H1 (cell line): ENCODE results near the gene BABAM2. TPM values are rescaled to one million over a fixed set of nuclear protein-coding genes. Genes with fewer than 3 reads are reported as not detected.

Experiments
- CTCF ChIA-PET: fragments of 300-600 bp; sonication (Branson Sonifier 250); formaldehyde crosslinking; loops from one replicate; lab custom pipeline; 2021; ENCODE audit not compliant: partially characterized antibody; lab: Charles Lee
- POLR2A ChIA-PET: fragments of 300-600 bp; sonication (Branson Sonifier 250); formaldehyde crosslinking; loops from one replicate; lab custom pipeline; 2021; ENCODE audit warnings: inconsistent platforms; ENCODE audit not compliant: partially characterized antibody; lab: Charles Lee
- DNase-seq, 2 experiments: peaks; one replicate each; pipeline versions ENCODE4 v3.0.0 to v3.0.0-alpha.2; 2010 to 2022; ENCODE audit warnings: low spot score in 2 of 2, low read depth in 1 of 2, mixed read lengths in 1 of 2
- FAIRE-seq: peaks from 2 replicates; lab custom pipeline; 2011; peaks lifted over from hg19 to GRCh38; lab: Jason Lieb, UNC
- H2AFZ ChIP-seq: 2 replicates; pipeline ENCODE4 v1.8.1; 2012; ENCODE audit warnings: low read length, inconsistent platforms
- H2AK5ac ChIP-seq: 2 replicates; pipeline ENCODE4 v1.6.1; 2013; ENCODE audit warnings: low read depth, low read length
- H2BK120ac ChIP-seq: replicated peaks from 2 replicates; pipeline ENCODE3; 2013; ENCODE audit warnings: low read depth, low read length, inconsistent platforms
- H2BK12ac ChIP-seq: 2 replicates; pipeline ENCODE4 v1.6.1; 2013; ENCODE audit warnings: low read depth, low read length
- H2BK15ac ChIP-seq: 2 replicates; pipeline ENCODE4 v1.6.1; 2013; ENCODE audit warnings: low read length
- H2BK20ac ChIP-seq: 2 replicates; pipeline ENCODE4 v1.6.1; 2013; ENCODE audit warnings: low read length
- H2BK5ac ChIP-seq: 2 replicates; pipeline ENCODE4 v1.6.1; 2013; ENCODE audit warnings: low read depth, low read length
- H3K14ac ChIP-seq: 2 replicates; pipeline ENCODE4 v1.6.1; 2013; ENCODE audit warnings: inconsistent platforms; ENCODE audit not compliant: insufficient read length
- H3K18ac ChIP-seq: 2 replicates; pipeline ENCODE4 v1.6.1; 2013; ENCODE audit warnings: low read length; ENCODE audit errors: extremely low read depth
- H3K23ac ChIP-seq: 2 replicates; pipeline ENCODE4 v1.6.1; 2013; ENCODE audit warnings: inconsistent platforms; ENCODE audit not compliant: insufficient read length
- H3K23me2 ChIP-seq: 2 replicates; pipeline ENCODE4 v1.6.1; 2013; ENCODE audit warnings: low read depth, low read length
- H3K27ac ChIP-seq: 2 replicates; pipeline ENCODE4 v1.6.1; 2011; ENCODE audit warnings: low read depth, low read length, inconsistent platforms
- H3K27me3 ChIP-seq, 4 experiments: replicated peaks in 1 of 4; 1 replicate in 1 of 4; 2 replicates in 3 of 4; pipeline versions ENCODE4 v1.6.1 to v1.8.1; 2011 to 2013; ENCODE audit warnings: low read length in 3 of 4, mild to moderate bottlenecking in 3 of 4, inconsistent platforms in 2 of 4, mixed read lengths in 2 of 4, moderate library complexity in 1 of 4; ENCODE audit not compliant: control insufficient read depth in 3 of 4, insufficient read depth in 3 of 4; ENCODE audit errors: extremely low read depth in 1 of 4
- H3K36me3 ChIP-seq, 4 experiments: 2 replicates each; pipeline versions ENCODE4 v1.6.1 to v1.8.1; 2011 to 2013; ENCODE audit warnings: mild to moderate bottlenecking in 4 of 4, low read length in 3 of 4, moderate library complexity in 2 of 4, control low read depth in 1 of 4, inconsistent platforms in 1 of 4; ENCODE audit not compliant: insufficient read depth in 4 of 4, control insufficient read depth in 2 of 4
- H3K4ac ChIP-seq: replicated peaks from 2 replicates; pipeline ENCODE3; 2013; ENCODE audit warnings: low read length, low read depth, mixed read lengths, inconsistent platforms; ENCODE audit not compliant: insufficient read length
- H3K4me1 ChIP-seq, 4 experiments: replicated peaks in 1 of 4; 1 replicate in 1 of 4; 2 replicates in 3 of 4; pipeline versions ENCODE4 v1.6.1 to v1.8.1; 2011 to 2013; ENCODE audit warnings: low read length in 3 of 4, inconsistent platforms in 2 of 4, mixed read lengths in 1 of 4; ENCODE audit not compliant: insufficient read depth in 4 of 4, control insufficient read depth in 3 of 4
- H3K4me2 ChIP-seq, 2 experiments: 2 replicates each; pipeline versions ENCODE4 v1.6.1 to v1.8.1; 2011 to 2013; ENCODE audit warnings: low read depth in 2 of 2, low read length in 2 of 2, control low read depth in 1 of 2, inconsistent platforms in 1 of 2, mild to moderate bottlenecking in 1 of 2; ENCODE audit not compliant: insufficient read depth in 1 of 2
- H3K4me3 ChIP-seq, 4 experiments: fragments of 200-600, 300-600 bp in 1 of 4; sonication (generic), shearing (Covaris generic), sonication (Bioruptor Twin) in 1 of 4; 2 replicates each; pipeline versions ENCODE4 v1.5.1 to v1.8.1; 2011 to 2016; ENCODE audit warnings: low read length in 4 of 4, low read depth in 3 of 4, control low read depth in 2 of 4, inconsistent platforms in 2 of 4, mild to moderate bottlenecking in 2 of 4, mixed read lengths in 1 of 4, moderate library complexity in 1 of 4; ENCODE audit not compliant: insufficient read depth in 2 of 4; ENCODE audit errors: extremely low read depth in 1 of 4
- H3K56ac ChIP-seq: replicated peaks from 2 replicates; pipeline ENCODE3; 2013; ENCODE audit warnings: low read depth, mild to moderate bottlenecking, mixed read lengths, low read length, inconsistent platforms; ENCODE audit not compliant: insufficient read length
- H3K79me1 ChIP-seq: 2 replicates; pipeline ENCODE4 v1.6.1; 2013; ENCODE audit warnings: low read depth, low read length, control low read depth
- H3K79me2 ChIP-seq, 2 experiments: 2 replicates each; pipeline versions ENCODE4 v1.6.1 to v1.8.1; 2012 to 2013; ENCODE audit warnings: low read length in 2 of 2, mild to moderate bottlenecking in 2 of 2, inconsistent platforms in 1 of 2; ENCODE audit not compliant: insufficient read depth in 2 of 2, control insufficient read depth in 1 of 2
- H3K9ac ChIP-seq, 4 experiments: replicated peaks in 1 of 4; 1 replicate in 1 of 4; 2 replicates in 3 of 4; pipeline versions ENCODE4 v1.6.1 to v1.8.1; 2011 to 2013; ENCODE audit warnings: low read depth in 3 of 4, low read length in 3 of 4, control low read depth in 2 of 4, mild to moderate bottlenecking in 2 of 4, moderate library complexity in 2 of 4, inconsistent platforms in 1 of 4; ENCODE audit errors: extremely low read depth in 1 of 4
- H3K9me3 ChIP-seq, 2 experiments: 2 replicates each; pipeline versions ENCODE4 v1.6.1 to v1.8.1; 2012 to 2013; ENCODE audit warnings: mild to moderate bottlenecking in 2 of 2, moderate library complexity in 2 of 2, control low read depth in 1 of 2, inconsistent platforms in 1 of 2, low read depth in 1 of 2, low read length in 1 of 2, mixed read lengths in 1 of 2; ENCODE audit not compliant: insufficient read depth in 2 of 2
- H4K20me1 ChIP-seq, 2 experiments: replicated peaks in 1 of 2; 2 replicates each; pipeline versions ENCODE3 to v1.8.1; 2011 to 2013; ENCODE audit warnings: inconsistent platforms in 2 of 2, low read length in 2 of 2, mild to moderate bottlenecking in 1 of 2; ENCODE audit not compliant: insufficient read depth in 2 of 2, control insufficient read depth in 1 of 2
- H4K5ac ChIP-seq: 2 replicates; pipeline ENCODE4 v1.6.1; 2013; ENCODE audit warnings: low read length, low read depth, mixed read lengths, inconsistent platforms; ENCODE audit not compliant: insufficient read length
- H4K8ac ChIP-seq: 2 replicates; pipeline ENCODE4 v1.8.0; 2013; ENCODE audit warnings: mild to moderate bottlenecking, moderate library complexity, low read length, inconsistent platforms; ENCODE audit not compliant: insufficient read depth; ENCODE audit errors: extremely low read depth
- H4K91ac ChIP-seq: replicated peaks from 2 replicates; pipeline ENCODE3; 2013; ENCODE audit warnings: low read length, mixed read lengths, inconsistent platforms; ENCODE audit not compliant: insufficient read length
- ATF3 ChIP-seq: IDR thresholded peaks from 2 replicates; pipeline ENCODE4 v1.6.1; 2011; ENCODE audit warnings: low read depth, mild to moderate bottlenecking, low read length; ENCODE audit not compliant: insufficient read depth
- BRCA1 ChIP-seq: IDR thresholded peaks from 2 replicates; pipeline ENCODE4 v1.6.1; 2012; ENCODE audit warnings: low read depth, low read length, improper control_type of control experiment
- CEBPB ChIP-seq: IDR thresholded peaks from 2 replicates; pipeline ENCODE4 v1.6.1; 2012; ENCODE audit warnings: low read depth, low read length
- CREB1 ChIP-seq: IDR thresholded peaks from 2 replicates; pipeline ENCODE4 v1.6.1; 2012; ENCODE audit warnings: inconsistent platforms
- GABPA ChIP-seq: IDR thresholded peaks from 2 replicates; pipeline ENCODE4 v1.6.1; 2011; ENCODE audit warnings: mild to moderate bottlenecking, low read length, moderate library complexity, borderline replicate concordance; ENCODE audit not compliant: insufficient read depth
- JUN ChIP-seq: IDR thresholded peaks from 2 replicates; pipeline ENCODE4 v1.6.1; 2011; ENCODE audit warnings: low read depth, mild to moderate bottlenecking, improper control_type of control experiment, low read length
- KDM1A ChIP-seq: fragments of 200-600, 300-600 bp; sonication (generic); IDR thresholded peaks from 2 replicates; pipeline ENCODE4 v1.7.1; 2016; ENCODE audit warnings: mild to moderate bottlenecking, low read length, borderline replicate concordance
- KDM4A ChIP-seq: IDR thresholded peaks from one replicate; pipeline ENCODE4 v1.7.1; 2012; ENCODE audit warnings: low read depth, mild to moderate bottlenecking, moderate library complexity, low read length, inconsistent platforms; ENCODE audit not compliant: severe bottlenecking
- SAP30 ChIP-seq: fragments of 300-600 bp; sonication (generic); IDR thresholded peaks from 2 replicates; pipeline ENCODE4 v1.7.1; 2012; ENCODE audit warnings: low read length, moderate library complexity, mild to moderate bottlenecking, inconsistent platforms; ENCODE audit not compliant: insufficient read depth, insufficient replicate concordance
- SIN3A ChIP-seq, 2 experiments: IDR thresholded peaks in 1 of 2; conservative IDR thresholded peaks in 1 of 2; 2 replicates each; pipeline ENCODE4 v1.6.1; 2011 to 2012; ENCODE audit warnings: low read length in 2 of 2, improper control_type of control experiment in 1 of 2, low read depth in 1 of 2, mild to moderate bottlenecking in 1 of 2
- SP2 ChIP-seq: IDR thresholded peaks from 2 replicates; pipeline ENCODE4 v1.6.1; 2012; ENCODE audit warnings: mild to moderate bottlenecking, low read length, inconsistent platforms
- TAF7 ChIP-seq: optimal IDR thresholded peaks from 2 replicates; pipeline ENCODE3; 2011; ENCODE audit warnings: low read depth, mild to moderate bottlenecking, inconsistent platforms, low read length, moderate library complexity, borderline replicate concordance
- WGBS, 2 experiments: shearing (Covaris generic) in 1 of 2; methylation state at CpG; one replicate each; pipeline versions ENCODE4 v1.1.6 to v1.1.7; 2013 to 2015; ENCODE audit warnings: low lambda C conversion rate in 2 of 2, mixed read lengths in 2 of 2, inconsistent platforms in 1 of 2, low coverage in 1 of 2, missing lambda C conversion rate in 1 of 2; ENCODE audit not compliant: insufficient replicate concordance in 2 of 2, insufficient coverage in 1 of 2, insufficient read length in 1 of 2; ENCODE audit errors: extremely low coverage in 1 of 2, missing lambda C conversion rate in 1 of 2; 5-methylcytosine and 5-hydroxymethylcytosine counted together
- polyA plus RNA-seq, 7 experiments: library from polyadenylated mRNA; depleted of rRNA in 3 of 7; stranded (reverse) in 5 of 7; unstranded in 2 of 7; fragments of >200 nt in 5 of 7; fragments of 200-250 nt in 2 of 7; gene quantifications; 1 replicate in 5 of 7; 2 replicates in 1 of 7; 4 replicates in 1 of 7; pipeline versions ENCODE4 v1.2.1 to v1.2.3, GENCODE V29; 2011 to 2013; ENCODE audit warnings: missing spikeins in 2 of 7, mixed read lengths in 2 of 7
- total RNA-seq: library from RNA; stranded (reverse); fragmentation: NEBNext Ultra II Directional; extraction: Animal tissue kit (Norgen Biotek cat#: 25700); gene quantifications from 2 replicates; pipeline ENCODE4 v1.2.1, GENCODE V29; 2021
- TF ChIP-seq, protein P1 (sequence below): IDR thresholded peaks from 2 replicates; pipeline ENCODE4 v1.6.1; 2012; ENCODE audit warnings: inconsistent platforms

BABAM2 gene
- total and polyA plus RNA-seq, 2 of the 8 experiments (the other 6 are each of a cell fraction or from before 2014, with no cell fraction given): 15.8 to 20.9 TPM

GRCh38 chr2:28002181-28002580, 111.7 kb downstream of the BABAM2 start:
- Histone ChIP-seq H3K14ac (no peak overlapping the region), H4K91ac (no peak overlapping the region), H4K8ac (no peak overlapping the region), H3K18ac (no peak overlapping the region), H3K9ac (no peak overlapping the region), H3K4me2 (no peak overlapping the region), H2BK12ac (no peak overlapping the region), H2BK15ac (no peak overlapping the region), H2AK5ac (no peak overlapping the region), H3K23ac (no peak overlapping the region), H3K23me2 (no peaks in the 10 kb centered on the region), H3K79me2 (no peaks in the 10 kb centered on the region), H3K4ac (no peak overlapping the region), H3K27ac (no peak overlapping the region), H3K4me1 (no peaks in the 10 kb centered on the region), H3K27me3 (no peaks in the 10 kb centered on the region), H3K9me3 (no peaks in the 10 kb centered on the region), H2AFZ (no peak overlapping the region), H3K79me1 (no peaks in the 10 kb centered on the region), H2BK120ac (no peak overlapping the region), H3K4me3 (no peak overlapping the region), H3K36me3 (no peaks in the 10 kb centered on the region), H3K56ac (no peak overlapping the region), H4K5ac (no peak overlapping the region), H4K20me1 (no peaks in the 10 kb centered on the region), H2BK5ac (no peak overlapping the region), H2BK20ac (no peak overlapping the region)
- FAIRE-seq (no peak), DNase-seq (no peak)
- CTCF ChIA-PET: interaction anchor here (1.5 kb wide), 1 partner anchor 21 kb away, joined by 4 read pairs; no protein-coding TSS in a partner anchor
- POLR2A ChIA-PET: no interaction called here
- WGBS, 2 experiments: 83% methylated on average over 2 of the region's 2 CpGs; no CpG with 5 or more reads in 1 of the 2 experiments
- no peak for TF ChIP-seq SAP30
- TF ChIP-seq CEBPB: no peak
- TF ChIP-seq TAF7: no peak
- TF ChIP-seq, protein P1, sequence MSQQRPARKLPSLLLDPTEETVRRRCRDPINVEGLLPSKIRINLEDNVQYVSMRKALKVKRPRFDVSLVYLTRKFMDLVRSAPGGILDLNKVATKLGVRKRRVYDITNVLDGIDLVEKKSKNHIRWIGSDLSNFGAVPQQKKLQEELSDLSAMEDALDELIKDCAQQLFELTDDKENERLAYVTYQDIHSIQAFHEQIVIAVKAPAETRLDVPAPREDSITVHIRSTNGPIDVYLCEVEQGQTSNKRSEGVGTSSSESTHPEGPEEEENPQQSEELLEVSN: no peak
- no peak for TF ChIP-seq KDM4A
- TF ChIP-seq CREB1: no peak
- no peak for TF ChIP-seq BRCA1
- no peak for TF ChIP-seq SIN3A (conservative IDR thresholded peaks at IDR 0.05 in 1 of 2, IDR thresholded peaks at IDR 0.05 in 1 of 2; ENCODE audit: low read depth in 1 of 2, low read length in 2 of 2)
- no peak for TF ChIP-seq GABPA
- TF ChIP-seq ATF3: no peak
- no peak for TF ChIP-seq SP2
- TF ChIP-seq JUN: no peak
- no peak for TF ChIP-seq KDM1A
